NCI-H2196 (cell line): Measurements from ENCODE around the gene FBXO24.
"Not testable (repeated sequence)": the region's sequence is repeated elsewhere in the genome, so short reads cannot be mapped to it uniquely, and the experiment has no call there.

Experiments
- DNase-seq: peaks from one replicate; lab custom pipeline; 2025; ENCODE audit not compliant: unreplicated experiment; lab: John Stamatoyannopoulos, UW

Gene FBXO24

GRCh38 chr7:100559127-100559526 lies 27.0 kb upstream of the FBXO24 start:
- DNase-seq: no peak

DNA sequence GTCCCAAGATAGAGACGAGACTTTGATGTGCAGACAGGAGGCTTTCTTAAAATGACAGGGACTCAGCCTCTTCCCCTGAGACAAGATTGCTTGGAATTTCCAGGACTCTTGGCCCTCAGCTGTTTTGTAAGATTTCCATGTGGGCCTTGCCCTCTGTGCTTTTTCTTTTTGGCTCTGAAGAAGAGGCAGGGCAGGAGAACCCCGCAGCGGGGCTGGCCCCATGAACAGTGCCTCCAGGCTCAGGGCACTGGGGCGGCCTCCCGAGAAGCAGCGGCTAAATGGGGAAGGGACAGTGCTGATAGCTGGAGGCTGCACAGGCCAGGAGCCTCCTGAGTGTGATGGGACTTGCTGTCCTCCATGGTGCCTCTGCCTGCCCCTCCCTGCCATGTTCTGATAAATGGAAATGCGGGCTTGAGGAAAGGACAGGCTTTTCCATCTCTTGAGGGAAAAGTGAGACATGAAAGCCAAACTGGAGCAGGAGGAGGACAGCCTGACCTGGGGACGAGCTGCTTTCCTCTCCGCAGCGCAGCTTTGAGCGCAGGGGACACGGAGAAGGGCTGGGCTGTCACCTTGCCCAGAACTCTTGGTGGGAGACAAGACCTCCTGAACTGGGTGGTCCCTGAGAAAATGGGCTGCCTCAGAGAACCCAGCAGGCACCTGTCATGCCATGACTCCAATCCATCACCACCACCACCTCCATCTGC lies 24.5 kb upstream of the FBXO24 start:
- DNase-seq: no peak

GRCh38 chr7:100562195-100563099 lies 23.7 kb upstream of the FBXO24 start:
- no peak for DNase-seq

DNA sequence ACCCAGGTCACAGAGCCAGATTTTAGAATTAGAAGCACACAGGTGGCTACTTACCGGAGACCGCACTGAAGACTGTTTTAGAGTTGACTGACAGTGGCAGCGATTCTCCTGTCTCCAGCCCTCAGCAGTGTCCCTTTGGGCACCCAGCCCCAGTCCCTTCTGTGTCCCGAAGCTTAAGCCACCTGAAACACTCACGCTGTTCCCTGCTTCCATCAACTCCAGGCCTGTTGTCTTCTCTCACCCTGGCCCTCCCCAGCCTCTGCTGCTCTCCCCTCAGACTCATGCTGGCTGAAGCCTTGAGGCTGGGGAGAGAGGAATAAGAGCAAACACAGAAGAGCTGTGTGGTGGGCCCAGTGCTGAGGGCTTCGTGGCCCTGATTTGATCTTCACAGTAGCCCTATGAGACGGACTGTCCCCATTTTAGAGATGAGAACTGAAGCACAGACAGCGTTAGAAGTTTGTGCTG lies 23.0 kb upstream of the FBXO24 start:
- DNase-seq: no peak

DNA sequence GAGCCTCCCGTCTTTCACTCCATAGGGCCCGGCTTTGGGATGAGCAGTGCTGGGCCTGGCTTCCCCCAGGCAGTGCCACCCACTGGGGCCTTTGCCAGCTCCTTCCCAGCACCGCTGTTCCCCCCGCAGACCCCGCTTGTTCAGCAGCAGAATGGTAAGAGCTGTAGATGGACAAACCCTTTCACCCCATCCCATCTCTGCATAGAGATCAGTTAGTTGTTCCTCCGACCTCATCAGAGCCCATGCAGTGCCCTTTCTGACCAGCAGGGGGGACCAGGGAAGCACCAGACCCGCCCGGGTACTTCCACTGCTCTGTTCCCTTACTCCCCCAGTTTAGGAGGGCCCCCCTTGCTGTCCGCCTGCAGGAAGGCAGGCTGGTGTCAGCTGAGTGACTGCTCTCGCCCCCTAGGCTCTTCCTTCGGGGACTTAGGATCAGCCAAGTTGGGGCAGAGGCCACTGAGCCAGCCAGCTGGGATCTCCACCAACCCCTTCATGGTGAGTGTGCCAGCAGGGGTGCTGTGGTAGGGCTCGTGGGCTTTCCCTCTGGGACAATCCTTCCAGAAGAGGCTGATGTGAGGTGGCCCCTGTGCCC lies 22.2 kb upstream of the FBXO24 start:
- peak; percentile 85 for DNase-seq

- not testable (repeated sequence) for DNase-seq
These were observed 21.7 kb upstream of the FBXO24 start for GRCh38 chr7:100564405-100564804.

- no peak for DNase-seq
These were observed 21.0 kb upstream of the FBXO24 start for GRCh38 chr7:100565133-100565571.

- no peak for DNase-seq
These were observed 20.1 kb upstream of the FBXO24 start for GRCh38 chr7:100566018-100566531.

GRCh38 chr7:100567031-100567730 lies 18.9 kb upstream of the FBXO24 start:
- DNase-seq: no peak

- DNase-seq: peak; percentile 27
These were observed 18.4 kb upstream of the FBXO24 start for GRCh38 chr7:100567751-100568175.

- DNase-seq: no peak
These were observed 17.8 kb upstream of the FBXO24 start for GRCh38 chr7:100568176-100568895.

DNA sequence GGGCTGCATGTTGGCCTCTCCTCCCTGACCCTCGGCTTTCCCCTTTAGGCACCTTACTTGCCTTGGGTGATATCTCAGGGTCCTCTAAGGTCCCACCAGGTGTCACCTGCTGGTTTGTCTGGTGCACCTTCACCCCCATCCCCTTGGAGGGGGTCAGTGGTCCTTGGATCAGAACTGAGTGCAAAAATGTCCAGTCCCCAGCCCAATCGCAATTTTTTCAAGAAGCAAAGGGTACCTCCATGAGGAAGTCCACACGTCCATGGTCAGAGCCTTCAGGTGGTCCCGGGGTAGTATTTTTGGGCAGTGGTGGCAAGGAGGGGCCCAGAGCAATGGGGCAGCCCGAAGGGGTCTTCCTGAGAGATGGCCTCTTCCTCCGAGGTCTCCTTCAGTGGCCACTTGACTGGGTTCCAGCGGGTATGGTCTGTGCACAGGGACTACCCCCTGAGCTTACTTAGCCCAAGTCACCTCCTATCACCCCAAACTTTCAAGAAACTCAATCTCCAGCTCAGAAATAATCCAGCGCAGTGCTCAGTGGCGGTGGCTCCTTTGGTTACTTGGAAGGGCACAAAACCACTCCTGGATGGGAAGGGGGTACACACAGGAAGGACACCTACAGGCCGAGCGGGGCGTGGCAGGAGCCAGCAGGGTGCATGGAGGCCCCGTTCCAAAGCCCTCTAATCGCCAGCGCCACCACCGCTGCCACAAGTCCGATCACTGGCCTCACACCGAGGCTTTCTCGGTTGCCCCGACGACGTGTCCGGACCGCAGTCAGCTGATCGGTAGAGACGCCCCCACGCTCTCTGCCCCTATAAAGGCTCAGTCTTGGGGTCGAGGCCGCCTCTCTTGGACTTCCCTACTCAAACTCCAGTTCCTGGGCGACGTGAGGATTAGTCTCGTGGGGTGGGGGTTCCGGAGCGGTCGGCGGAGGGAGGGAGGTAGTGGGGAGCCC lies 17.0 kb upstream of the FBXO24 start:
- DNase-seq: peak; percentile 60

- no peak for DNase-seq
These were observed 14.9 kb upstream of the FBXO24 start for GRCh38 chr7:100570954-100571828.

DNA sequence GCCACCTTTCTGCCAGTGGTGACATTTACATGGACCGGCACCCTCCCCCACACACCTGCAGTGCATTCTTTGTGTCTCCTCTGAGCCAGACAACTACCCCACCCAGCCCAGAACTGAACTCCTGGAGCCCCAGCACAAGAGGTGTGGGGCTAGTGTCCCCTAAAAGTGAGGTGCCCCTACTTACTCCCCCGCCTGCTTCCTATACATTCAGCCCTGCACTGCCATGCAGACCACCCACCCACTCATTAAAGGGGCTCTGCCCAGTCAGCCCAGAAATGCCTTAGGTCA lies 14.4 kb upstream of the FBXO24 start:
- no peak for DNase-seq

- DNase-seq: no peak
These were observed 13.7 kb upstream of the FBXO24 start for GRCh38 chr7:100572281-100572948.

GRCh38 chr7:100572949-100573675 lies 13.0 kb upstream of the FBXO24 start:
- no peak for DNase-seq
